Measurements from ENCODE around the gene ANKMY1.

The ANKMY1 gene, protein sequence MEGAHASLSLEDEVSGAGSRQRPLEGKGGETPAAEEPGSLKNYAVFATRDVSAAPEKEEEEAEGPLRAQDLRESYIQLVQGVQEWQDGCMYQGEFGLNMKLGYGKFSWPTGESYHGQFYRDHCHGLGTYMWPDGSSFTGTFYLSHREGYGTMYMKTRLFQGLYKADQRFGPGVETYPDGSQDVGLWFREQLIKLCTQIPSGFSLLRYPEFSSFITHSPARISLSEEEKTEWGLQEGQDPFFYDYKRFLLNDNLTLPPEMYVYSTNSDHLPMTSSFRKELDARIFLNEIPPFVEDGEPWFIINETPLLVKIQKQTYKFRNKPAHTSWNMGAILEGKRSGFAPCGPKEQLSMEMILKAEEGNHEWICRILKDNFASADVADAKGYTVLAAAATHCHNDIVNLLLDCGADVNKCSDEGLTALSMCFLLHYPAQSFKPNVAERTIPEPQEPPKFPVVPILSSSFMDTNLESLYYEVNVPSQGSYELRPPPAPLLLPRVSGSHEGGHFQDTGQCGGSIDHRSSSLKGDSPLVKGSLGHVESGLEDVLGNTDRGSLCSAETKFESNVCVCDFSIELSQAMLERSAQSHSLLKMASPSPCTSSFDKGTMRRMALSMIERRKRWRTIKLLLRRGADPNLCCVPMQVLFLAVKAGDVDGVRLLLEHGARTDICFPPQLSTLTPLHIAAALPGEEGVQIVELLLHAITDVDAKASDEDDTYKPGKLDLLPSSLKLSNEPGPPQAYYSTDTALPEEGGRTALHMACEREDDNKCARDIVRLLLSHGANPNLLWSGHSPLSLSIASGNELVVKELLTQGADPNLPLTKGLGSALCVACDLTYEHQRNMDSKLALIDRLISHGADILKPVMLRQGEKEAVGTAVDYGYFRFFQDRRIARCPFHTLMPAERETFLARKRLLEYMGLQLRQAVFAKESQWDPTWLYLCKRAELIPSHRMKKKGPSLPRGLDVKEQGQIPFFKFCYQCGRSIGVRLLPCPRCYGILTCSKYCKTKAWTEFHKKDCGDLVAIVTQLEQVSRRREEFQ

DNA sequence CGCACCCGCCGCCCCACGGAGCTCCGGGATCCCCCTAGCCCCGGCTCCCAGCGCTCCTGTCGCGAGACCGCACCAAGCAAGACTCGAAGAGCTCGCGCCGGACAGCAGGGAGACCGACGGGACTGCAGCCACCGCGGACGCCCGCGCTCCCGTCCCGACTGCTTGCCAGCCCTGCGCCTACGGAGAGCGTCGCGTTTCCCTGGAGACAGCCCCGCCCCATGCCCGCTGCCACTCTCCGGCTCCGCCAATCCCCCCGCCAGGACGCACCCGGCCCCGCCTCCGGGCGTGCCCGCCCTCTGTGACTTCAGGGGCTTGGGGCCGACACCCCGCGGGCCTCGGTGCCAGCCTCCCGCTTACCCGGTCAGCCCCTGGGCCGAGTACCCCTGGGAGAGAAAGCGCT lies at the start of gene ANKMY1:
ANKMY1 (minus strand) TSS at position 181 of the 400 bp plus-strand sequence. CDS start 653 bp downstream, outside the sequence.
- no peak for DNase-seq

DNA sequence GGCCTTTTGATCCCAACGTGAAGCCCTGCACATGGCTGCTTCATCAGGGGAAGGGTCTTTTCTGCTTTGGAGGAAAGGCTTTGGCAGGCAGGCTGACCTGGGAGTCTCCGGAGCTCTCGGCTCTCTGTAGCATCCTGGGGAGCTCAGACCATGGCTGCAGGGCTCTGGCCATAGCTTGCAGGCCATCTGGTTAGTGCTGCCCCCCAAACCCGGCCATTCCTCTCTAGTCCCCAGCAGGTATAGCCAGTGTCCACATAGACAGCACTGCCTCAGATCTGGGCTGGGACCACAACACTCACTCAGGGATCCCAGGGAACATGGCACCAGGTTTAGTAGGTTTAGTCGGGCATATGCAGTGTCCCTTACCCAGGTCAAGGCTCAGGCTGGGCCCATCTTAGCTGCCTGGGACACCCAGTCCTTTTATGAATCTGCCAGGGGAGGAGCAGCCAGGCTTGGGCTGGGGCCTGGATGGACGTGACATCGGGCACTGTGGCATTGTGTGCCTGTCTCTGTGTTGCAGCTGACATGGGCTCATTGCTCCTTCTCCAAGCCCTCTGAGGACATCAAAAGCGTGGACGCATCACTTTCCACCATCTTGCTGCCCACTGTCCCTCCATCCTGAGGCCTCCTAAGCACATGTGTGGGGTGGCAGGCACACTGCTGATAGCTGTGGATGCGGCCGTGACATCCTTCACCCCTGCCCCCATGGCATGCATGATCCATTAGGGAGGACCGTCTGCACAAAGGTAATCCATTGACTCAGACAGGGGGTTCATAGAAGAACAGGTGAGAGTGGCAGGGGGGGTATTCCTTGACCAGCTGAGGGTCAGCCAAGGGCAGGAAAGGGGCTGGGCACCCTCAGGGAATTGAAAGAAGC lies 48.3 kb upstream of the ANKMY1 start:
- no peak for DNase-seq

DNA sequence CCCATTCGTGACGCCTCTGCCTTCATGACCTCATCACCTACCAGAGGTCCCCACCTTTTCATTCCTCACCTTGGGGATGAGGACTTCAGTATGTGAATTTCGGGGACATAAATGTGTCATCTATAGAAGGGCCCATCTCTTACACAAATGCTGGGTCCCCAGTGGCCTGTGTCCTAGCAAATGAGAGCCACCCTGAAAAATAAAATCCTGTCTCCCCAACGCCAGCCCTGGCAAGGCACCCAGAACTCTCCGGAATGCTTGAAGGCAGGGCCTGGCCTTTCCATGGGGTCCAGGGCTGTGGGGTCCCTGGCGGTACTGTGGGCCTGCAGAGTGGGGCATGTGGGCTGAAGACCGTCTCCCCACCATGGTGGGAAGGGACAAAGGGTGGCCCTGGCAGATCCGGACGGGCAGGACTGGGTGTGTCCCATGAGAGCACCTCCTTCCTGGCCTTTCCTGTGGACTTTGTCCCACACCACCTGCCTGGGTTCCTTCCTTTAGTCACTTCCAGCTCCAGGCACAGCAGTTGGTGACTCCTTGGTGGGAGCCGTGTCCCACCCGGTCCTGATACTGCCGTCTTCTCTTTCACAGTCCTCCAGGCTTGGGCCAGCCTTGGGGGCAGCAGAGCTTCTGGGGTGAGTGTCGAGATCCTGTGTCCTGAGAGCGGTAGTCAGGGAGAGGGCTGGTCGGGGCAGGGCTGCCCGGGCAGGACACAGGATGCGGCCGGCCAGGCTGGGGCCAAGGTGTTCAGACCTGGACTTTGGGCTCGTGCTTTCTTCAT lies 47.3 kb upstream of the ANKMY1 start:
- no peak for DNase-seq

DNA sequence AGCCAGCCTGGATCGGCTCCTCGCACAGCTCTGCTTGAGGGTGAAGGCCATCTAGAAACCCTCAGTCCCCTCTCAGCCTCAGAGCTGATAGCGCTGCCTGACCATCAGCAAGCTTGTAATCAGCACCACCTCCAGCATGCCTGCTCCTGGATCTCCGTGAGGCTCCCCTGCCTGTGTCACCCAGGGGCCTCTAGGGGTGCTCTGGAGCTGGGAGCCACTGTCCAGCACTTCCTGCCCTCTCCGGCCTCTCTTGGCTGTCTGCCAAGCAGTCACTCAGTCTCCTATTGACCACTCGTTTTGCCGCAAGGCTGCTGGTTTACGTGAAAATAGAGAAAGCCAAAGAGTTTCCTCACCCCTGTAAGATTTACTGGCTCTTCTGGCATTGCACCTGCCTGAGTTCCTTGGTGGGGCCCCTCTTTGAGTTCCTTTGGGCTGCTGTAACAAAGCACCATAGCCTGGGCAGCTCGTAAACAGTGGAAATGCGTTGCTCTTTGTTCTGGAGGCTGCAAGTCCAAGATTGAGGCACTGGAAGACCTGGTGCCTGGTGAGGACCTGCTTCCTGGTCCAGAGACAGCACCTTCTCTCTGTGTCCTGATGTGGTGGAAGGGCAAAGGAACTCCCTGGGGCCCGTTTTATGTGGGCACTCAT lies 46.6 kb upstream of the ANKMY1 start:
- DNase-seq: no peak

DNA sequence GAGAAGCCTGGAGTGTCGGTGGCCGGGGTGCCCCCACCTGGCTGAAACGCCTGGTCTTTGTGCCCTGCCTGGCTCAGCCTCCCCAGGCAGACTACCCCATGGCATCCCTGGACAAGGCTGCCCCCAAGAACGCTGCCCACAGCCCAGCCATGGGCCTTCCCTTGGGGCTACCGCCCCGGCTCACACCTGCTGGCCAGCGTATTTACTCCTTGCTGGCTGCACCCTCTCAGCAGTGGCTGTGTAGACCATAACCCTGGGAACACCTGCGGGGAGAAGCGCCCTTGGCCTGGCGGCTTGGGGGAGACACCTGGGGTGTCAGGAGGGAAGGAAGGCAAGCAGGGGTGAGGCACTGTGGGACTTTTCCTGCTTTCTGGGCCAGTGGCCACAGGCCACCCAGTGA lies 46.1 kb upstream of the ANKMY1 start:
- no peak for DNase-seq

DNA sequence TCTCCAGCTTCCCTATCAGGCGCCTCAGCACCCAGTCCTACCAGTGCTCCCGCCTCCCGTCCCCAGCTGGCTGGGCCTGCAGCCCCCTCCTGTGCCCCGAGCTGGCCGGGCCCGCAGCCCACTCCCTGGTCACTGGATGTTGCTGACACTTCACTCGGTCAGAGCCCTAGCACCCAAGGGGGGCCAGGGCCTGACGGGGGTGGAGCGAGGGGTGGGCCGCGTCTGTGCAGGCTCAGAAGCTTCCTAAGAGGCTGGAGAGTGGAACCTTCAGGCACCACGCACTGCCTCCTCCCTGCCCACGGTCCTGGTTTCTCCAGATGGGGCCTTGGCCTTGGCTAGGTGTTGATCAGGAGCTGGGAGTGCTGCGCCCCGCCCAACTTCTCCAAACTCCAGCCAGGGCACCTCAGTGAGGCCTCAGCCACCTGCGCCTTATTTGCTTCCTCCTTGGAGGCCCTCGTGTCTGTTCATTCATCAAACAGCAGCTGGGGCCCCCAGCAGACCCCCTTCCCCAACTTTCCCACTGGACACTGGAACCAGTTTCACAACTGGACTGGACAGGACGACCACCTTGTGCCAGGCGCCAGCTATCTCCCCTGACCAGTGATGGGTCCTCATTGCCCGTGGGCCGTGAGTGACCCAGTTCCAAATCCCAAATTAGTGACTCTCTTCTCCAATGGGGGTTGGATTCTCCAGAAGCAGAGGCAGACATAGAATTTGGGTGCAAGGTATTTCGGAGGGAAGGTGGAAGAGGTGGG lies 45.5 kb upstream of the ANKMY1 start:
- no peak for DNase-seq

DNA sequence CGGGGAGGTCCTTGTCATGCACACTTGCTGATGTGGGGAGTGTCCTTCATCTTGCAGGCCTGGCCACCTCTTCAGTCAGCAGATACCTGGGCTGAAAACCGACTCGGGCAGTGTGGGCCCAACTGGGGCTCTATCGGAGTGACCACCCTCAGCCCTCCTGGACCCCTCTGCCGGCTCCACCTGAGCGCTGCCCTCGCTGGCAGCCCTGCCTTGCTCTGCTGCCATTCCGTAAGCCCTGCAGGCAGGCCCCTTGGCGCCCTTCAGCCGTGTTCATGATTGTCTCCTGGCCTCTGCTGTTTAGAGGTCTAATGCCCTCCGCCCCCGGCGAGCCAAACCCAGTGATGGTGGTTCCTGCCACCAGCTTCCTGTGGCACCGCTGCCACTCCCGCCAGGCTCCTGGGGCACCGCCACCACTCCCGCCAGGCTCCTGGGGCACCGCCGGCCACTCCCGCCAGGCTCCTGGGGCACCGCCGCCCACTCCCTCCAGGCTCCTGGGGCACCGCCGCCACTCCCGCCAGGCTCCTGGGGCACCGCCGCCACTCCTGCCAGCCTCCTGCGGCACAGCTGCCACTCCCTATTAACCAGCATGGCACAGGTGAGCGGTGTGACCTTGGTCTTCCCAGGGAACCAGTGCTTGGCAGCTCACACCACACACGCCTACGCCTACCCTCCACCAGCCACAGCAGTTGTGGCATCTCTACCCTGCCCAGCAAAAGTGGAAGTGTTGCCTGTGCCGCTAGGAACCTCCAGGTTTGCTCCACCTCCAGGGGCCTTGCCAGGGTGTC lies 44.7 kb upstream of the ANKMY1 start:
- DNase-seq: no peak

DNA sequence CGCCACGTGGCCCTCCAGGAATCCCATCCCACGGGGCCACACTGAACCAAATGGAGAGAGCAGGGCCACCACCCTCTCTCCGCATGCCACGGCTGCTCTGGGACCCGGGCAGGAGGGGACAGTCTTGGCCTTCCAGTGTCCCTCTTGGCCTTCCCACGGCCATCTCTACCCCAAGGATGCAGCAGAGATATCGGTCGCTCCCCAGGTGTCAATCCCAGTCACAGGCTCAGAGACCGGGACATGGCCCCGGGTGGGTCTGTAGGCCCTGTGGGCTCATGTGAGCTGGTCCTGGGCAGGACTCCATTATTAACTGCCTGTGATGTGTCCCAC lies 44.0 kb upstream of the ANKMY1 start:
- DNase-seq: no peak

DNA sequence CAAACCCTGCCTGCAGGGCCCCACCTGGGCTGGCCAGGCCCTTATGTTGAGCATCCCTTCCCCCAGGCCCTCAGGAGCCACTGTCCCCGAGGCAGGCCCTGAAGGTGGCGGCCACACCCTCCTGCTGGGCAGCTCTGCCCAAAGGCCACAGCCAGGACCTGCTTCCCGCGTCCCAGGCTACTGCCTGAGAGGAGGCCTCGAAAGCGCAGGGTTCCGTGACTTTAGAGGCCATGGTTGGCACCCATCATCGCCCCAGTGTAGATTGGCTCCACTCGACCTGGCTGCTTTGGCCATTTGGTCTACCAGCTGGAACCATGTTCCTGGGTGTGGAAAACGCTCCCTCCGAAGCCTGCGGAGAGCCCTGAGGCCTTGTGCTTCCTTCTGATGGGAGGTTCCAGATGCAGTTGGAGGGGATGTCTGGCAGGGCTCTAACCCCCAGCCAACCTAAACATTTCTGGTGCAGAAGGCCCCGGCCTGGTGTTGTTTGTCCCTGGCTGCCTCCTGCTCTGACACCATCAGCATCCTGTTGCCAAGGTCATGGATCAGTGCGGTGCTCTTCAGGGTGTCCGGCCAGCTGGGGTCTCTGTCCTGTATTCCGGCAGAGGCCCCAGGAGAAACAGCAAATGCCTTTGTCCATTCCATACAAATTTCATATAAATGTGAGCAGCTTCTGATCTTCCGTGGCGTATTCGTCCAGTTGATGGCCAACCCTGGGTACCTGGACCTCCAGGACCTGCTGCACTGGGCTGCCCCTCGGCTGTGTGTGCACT lies 43.5 kb upstream of the ANKMY1 start:
- DNase-seq: no peak

DNA sequence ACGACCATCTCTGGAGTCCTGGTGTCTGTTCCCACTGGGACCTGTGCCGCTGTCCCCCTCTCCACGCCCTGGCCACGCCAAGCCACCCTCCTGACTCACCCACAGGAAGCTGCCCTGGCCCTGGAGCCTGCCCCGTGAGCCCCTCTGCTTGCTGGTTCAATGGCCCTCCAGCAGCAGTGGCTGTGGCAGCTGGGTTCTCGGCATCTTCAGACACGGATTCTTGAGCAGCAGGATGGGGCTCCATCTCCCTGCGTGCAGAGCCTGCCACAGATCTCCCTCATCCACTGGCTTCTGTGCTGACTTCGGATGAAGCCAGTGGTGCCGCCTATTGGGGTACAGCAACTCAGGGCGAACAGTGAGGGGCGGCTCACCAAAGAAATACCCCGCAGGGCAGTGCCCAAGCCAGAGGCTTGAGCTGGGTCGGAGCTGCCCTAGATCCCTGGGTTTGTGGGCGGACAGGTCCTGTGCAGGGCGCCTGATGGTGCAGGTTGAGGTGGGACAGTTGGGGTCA lies 42.7 kb upstream of the ANKMY1 start:
- no peak for DNase-seq

DNA sequence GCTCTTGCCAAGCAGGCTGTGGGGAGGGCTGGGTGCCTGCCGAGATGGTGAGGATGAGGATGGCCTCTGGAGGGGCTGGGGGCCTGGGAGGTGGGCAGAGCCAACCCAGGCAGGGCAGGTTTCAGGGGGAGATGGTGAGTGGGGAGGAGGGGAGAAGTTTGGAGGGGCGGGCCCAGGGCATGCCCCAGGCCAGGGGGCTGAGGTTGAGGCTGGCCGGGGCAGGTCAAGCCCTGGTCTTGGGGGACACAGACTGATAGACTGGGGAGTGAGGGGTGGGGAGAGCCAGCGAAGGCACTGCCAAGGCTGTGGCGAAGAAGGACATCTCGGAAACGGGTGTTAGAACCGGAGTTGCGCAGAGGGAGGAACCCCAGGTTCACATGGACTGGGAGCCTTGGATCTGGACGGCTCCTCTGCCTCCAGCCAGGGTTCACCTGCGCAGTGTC lies 41.4 kb upstream of the ANKMY1 start:
- DNase-seq: no peak

DNA sequence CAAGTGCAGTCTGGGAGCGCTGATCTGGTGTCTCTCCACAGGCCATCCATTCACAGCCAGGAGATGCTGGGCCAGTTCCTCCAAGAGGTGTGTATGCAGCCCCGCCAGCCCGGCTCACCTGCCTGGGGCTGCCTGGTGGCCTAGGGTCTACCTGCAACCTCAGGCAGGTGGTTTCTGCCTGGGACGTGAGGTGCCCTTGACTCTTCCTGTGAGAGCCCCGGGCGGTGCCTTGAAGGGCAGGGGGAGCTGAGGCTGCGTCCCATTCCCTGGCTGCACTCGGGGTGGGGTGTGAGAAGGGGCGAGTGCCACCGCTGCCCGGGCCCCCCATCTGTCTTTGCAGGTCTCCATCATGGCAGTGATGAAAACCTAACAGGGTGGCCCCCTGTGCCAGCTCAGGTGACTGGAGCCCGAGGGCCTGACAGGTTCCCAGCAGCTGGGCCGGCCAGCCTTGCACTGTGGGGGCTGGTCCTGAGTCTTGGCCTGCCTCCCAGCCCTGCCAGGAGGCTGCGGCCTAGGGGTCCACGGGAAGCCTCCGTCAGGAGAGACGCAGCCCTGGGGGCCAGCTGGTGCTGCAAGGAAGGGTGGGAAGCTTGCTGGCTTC lies 40.6 kb upstream of the ANKMY1 start:
- no peak for DNase-seq

DNA sequence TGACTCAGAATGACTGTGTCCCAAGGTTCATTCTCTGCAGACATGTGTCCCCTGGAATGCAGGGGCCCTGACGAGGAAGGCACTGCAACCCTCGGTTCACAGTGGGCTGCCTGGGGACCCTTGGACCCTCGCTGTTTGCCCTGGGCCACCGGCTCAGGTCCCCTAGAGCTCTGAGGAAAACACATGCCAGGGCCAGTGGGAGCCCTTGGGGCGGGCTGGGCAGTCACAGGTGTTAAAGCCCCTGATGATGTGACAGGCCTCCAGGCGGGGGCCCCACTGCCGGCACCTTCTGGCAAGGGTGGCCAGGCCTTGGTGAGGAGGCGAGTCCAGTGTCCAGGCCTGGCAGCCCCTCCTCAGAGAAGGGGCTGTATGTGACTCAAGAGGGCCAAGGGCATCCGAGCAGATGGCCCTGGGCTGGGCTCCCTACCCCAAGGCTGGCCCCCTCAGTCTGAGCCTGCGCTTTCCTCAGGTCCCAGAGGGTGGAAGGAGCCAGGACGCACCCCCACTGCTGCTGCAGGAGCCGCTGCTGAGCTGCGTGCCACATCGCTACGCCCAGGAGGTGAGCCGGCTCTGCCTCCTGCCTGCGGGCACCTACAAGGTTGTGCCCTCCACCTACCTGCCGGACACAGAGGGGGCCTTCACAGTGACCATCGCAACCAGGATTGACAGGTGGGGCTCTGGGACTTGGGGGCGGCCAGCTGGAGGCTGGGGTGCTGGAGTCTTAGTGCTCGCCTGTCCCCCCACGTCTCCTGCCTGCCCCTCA lies 39.8 kb upstream of the ANKMY1 start:
- DNase-seq: no peak

DNA sequence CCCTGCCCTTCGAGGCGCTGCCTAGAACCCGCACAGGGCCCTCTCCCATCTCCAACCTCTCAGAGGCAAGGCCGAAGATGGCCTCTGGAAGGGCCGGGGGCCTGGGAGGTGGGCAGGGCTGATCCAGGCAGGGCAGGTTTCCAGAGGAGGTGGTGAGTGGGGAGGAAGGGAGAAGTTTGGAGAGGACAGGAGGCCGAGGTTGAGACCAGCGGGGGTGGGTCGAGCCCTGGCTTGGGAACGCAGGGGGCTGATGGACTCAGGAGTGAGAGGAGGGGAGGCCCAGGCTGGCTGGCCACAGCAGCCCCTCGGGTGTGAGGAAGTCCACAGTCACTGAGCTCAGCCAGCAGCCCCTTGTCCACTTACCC lies 39.2 kb upstream of the ANKMY1 start:
- DNase-seq: no peak

DNA sequence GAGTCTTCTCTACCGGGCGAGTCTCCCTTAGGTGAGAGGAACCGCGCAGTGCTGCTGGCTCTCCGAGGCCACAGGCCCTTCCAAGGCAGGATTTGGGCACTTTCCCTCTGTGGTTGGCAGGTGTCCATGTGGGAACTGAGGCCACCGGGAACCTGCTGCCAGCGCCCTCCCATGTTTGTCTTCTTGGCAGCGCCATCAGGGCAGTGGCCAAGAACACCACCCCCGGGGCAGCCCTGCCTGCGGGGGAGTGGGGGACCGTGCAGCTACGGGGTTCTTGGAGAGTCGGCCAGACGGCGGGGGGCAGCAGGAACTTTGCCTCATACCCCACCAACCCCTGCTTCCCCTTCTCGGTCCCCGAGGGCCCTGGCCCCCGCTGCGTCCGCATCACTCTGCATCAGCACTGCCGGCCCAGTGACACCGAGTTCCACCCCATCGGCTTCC lies 38.7 kb upstream of the ANKMY1 start:
- no peak for DNase-seq

DNA sequence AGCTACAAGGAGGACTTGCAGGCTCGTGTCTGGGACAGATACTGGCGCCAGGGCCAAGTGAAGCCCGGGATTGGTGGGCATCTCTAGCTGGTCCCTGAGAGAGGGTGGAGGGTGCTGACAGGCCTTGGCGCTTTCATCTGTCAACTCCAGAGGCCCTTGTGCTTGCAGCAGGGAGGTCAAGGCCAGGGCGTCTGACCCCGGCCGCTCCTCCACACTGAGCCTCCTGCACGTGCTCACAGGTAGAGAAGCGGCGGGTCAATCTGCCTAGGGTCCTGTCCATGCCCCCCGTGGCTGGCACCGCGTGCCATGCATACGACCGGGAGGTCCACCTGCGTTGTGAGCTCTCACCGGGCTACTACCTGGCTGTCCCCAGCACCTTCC lies 38.3 kb upstream of the ANKMY1 start:
- DNase-seq: no peak

DNA sequence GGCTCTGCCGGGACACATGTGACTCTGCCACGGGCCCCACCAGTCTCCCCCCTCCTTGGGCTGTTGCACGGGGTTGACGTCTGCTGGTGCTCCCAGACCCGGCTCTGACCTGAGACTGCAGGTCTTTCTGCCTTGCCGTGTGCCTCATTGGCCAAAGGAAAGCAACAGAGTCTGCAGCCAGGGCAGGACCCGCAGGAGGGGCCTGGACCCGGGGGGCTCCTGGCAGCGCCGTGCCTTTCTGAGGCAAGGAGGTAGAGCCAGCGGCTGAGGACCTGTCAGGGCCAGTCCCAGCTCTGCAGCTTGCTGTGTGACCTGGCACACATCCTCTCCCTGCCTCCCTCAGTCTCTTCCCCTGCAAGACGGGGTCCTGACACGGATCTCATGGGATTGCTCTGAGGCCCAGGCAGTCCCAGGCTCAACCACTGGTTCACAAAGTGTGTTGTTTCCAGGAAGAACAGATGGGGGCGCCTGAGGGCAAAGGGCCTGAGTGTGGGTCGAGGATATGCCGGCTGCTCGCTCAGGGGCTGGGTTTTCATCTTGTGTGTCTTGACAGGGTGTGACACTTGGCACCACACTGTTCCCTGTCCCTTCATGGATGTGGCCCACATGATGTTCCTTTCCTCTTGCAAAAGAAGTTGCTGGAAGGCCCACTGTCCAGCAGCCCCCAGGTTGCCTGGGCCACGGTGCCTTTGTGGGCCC lies 37.7 kb upstream of the ANKMY1 start:
- DNase-seq: peak; percentile 5 to 9
